T-helper 17 cell (primary cell): ENCODE measurements around the gene DOCK4. TPM values are rescaled to one million over a fixed set of nuclear protein-coding genes. Genes with fewer than 3 reads are reported as not detected.

ENCODE experiments used
- ATAC-seq: fragments of 150-1000 bp; cut with Tn5 transposase; 2 replicates; pipeline ENCODE4 v1.10.0; 2021; ENCODE audit warnings: mild to moderate bottlenecking, moderate library complexity
- DNase-seq, 3 donors: peaks; one replicate each; pipeline versions ENCODE4 v3.0.0 to v3.0.0-alpha.2; 2020 to 2021
- H3K9me3 ChIP-seq: one replicate; pipeline ENCODE4 v1.7.0; 2013; ENCODE audit warnings: low read length, mild to moderate bottlenecking; ENCODE audit not compliant: control insufficient read depth, poor library complexity, severe bottlenecking
- H3K27ac Mint-ChIP-seq: one replicate; pipeline ENCODE4 v1.8.0; 2022; ENCODE audit warnings: mild to moderate bottlenecking, moderate library complexity, mixed read lengths
- H3K27me3 Mint-ChIP-seq: one replicate; pipeline ENCODE4 v1.8.0; 2022; ENCODE audit warnings: mixed read lengths
- H3K36me3 Mint-ChIP-seq: one replicate; pipeline ENCODE4 v1.8.0; 2022; ENCODE audit warnings: low read depth, mixed read lengths
- H3K4me1 Mint-ChIP-seq: one replicate; pipeline ENCODE4 v1.8.0; 2022; ENCODE audit warnings: mild to moderate bottlenecking, mixed read lengths
- H3K4me3 Mint-ChIP-seq: one replicate; pipeline ENCODE4 v1.8.0; 2022; ENCODE audit warnings: mild to moderate bottlenecking, moderate library complexity, mixed read lengths
- total RNA-seq, 4 donors: library from RNA in 2 of 4; stranded (reverse) in 2 of 4; gene quantifications; one replicate each; pipeline ENCODE4 v1.2.3 and lab custom pipeline; 2022 to 2026

DOCK4 gene
- total RNA-seq, 2 donors from 2014 or later: 0.18 to 0.57 TPM

GRCh38 chr7:111832174-111832573, 374.0 kb downstream of the DOCK4 start:
- Mint-ChIP-seq H3K4me3 (no peak overlapping the region), H3K27me3 (no peaks in the 10 kb centered on the region), H3K4me1 (no peaks in the 10 kb centered on the region), H3K27ac (no peak overlapping the region), H3K36me3 (no peaks in the 10 kb centered on the region)
- ATAC-seq: no peak
- H3K9me3 ChIP-seq: no peaks in the 10 kb centered on the region
- no peak for DNase-seq

GRCh38 chr7:111829221-111829620, 377.0 kb downstream of the DOCK4 start:
- Mint-ChIP-seq H3K4me3 (no peak overlapping the region), H3K4me1 (no peaks in the 10 kb centered on the region), H3K27ac (no peak overlapping the region), H3K27me3 (no peaks in the 10 kb centered on the region), H3K36me3 (no peaks in the 10 kb centered on the region)
- no peak for ATAC-seq
- no peak for DNase-seq
- no peaks in the 10 kb centered on the region for H3K9me3 ChIP-seq

GRCh38 chr7:111827863-111828504, 378.2 kb downstream of the DOCK4 start:
- H3K4me3 Mint-ChIP-seq: no peak overlapping the region
- H3K9me3 ChIP-seq: no peaks in the 10 kb centered on the region
- no peaks in the 10 kb centered on the region for H3K27me3 Mint-ChIP-seq
- H3K4me1 Mint-ChIP-seq: no peaks in the 10 kb centered on the region
- no peak for DNase-seq
- no peak overlapping the region for H3K27ac Mint-ChIP-seq
- no peak for ATAC-seq
- no peaks in the 10 kb centered on the region for H3K36me3 Mint-ChIP-seq

GRCh38 chr7:111825046-111825445, 381.2 kb downstream of the DOCK4 start:
- H3K9me3 ChIP-seq: no peaks in the 10 kb centered on the region
- no peak overlapping the region for H3K27ac Mint-ChIP-seq
- DNase-seq (no peak), ATAC-seq (no peak)
- H3K36me3 Mint-ChIP-seq: no peaks in the 10 kb centered on the region
- peaks cover 6% of the 10 kb centered on the region for H3K27me3 Mint-ChIP-seq
- no peak overlapping the region for H3K4me3 Mint-ChIP-seq
- no peaks in the 10 kb centered on the region for H3K4me1 Mint-ChIP-seq

GRCh38 chr7:111823826-111824225, 382.4 kb downstream of the DOCK4 start:
- Mint-ChIP-seq H3K27me3 (peaks cover 6% of the 10 kb centered on the region), H3K4me3 (no peak overlapping the region), H3K27ac (no peak overlapping the region), H3K4me1 (no peaks in the 10 kb centered on the region), H3K36me3 (no peaks in the 10 kb centered on the region)
- no peaks in the 10 kb centered on the region for H3K9me3 ChIP-seq
- DNase-seq: no peak
- ATAC-seq: no peak

GRCh38 chr7:111821046-111821445, 385.2 kb downstream of the DOCK4 start:
- H3K4me3 Mint-ChIP-seq: no peak overlapping the region
- no peaks in the 10 kb centered on the region for H3K4me1 Mint-ChIP-seq
- H3K9me3 ChIP-seq: no peaks in the 10 kb centered on the region
- no peaks in the 10 kb centered on the region for H3K36me3 Mint-ChIP-seq
- ATAC-seq (no peak), DNase-seq (no peak)
- H3K27ac Mint-ChIP-seq: no peak overlapping the region
- H3K27me3 Mint-ChIP-seq: peaks cover 6% of the 10 kb centered on the region

GRCh38 chr7:111820621-111821020, 385.6 kb downstream of the DOCK4 start:
- Mint-ChIP-seq H3K27ac (no peak overlapping the region), H3K4me3 (no peak overlapping the region), H3K4me1 (no peaks in the 10 kb centered on the region), H3K36me3 (no peaks in the 10 kb centered on the region), H3K27me3 (peaks cover 6% of the 10 kb centered on the region)
- no peak for ATAC-seq
- DNase-seq: no peak
- no peaks in the 10 kb centered on the region for H3K9me3 ChIP-seq

GRCh38 chr7:111820121-111820520, 386.1 kb downstream of the DOCK4 start:
- no peak overlapping the region for H3K4me3 Mint-ChIP-seq
- H3K9me3 ChIP-seq: no peaks in the 10 kb centered on the region
- no peaks in the 10 kb centered on the region for H3K4me1 Mint-ChIP-seq
- H3K27me3 Mint-ChIP-seq: peaks cover 6% of the 10 kb centered on the region
- no peak overlapping the region for H3K27ac Mint-ChIP-seq
- no peak for DNase-seq
- H3K36me3 Mint-ChIP-seq: no peaks in the 10 kb centered on the region
- no peak for ATAC-seq

- Mint-ChIP-seq H3K27ac (no peak overlapping the region), H3K27me3 (no peaks in the 10 kb centered on the region), H3K4me1 (no peaks in the 10 kb centered on the region), H3K36me3 (no peaks in the 10 kb centered on the region), H3K4me3 (no peak overlapping the region)
- DNase-seq (no peak), ATAC-seq (no peak)
- H3K9me3 ChIP-seq: no peaks in the 10 kb centered on the region
Observed at GRCh38 chr7:111815354-111815753, 390.8 kb downstream of the DOCK4 start.

- no peaks in the 10 kb centered on the region for H3K27me3 Mint-ChIP-seq
- ATAC-seq: no peak
- no peaks in the 10 kb centered on the region for H3K4me1 Mint-ChIP-seq
- H3K27ac Mint-ChIP-seq: no peak overlapping the region
- H3K9me3 ChIP-seq: no peaks in the 10 kb centered on the region
- H3K4me3 Mint-ChIP-seq: no peak overlapping the region
- no peaks in the 10 kb centered on the region for H3K36me3 Mint-ChIP-seq
- DNase-seq: no peak
Observed at GRCh38 chr7:111813306-111813705, 392.9 kb downstream of the DOCK4 start.

- Mint-ChIP-seq H3K36me3 (no peaks in the 10 kb centered on the region), H3K27me3 (no peaks in the 10 kb centered on the region), H3K4me1 (no peaks in the 10 kb centered on the region), H3K27ac (no peak overlapping the region), H3K4me3 (no peak overlapping the region)
- DNase-seq: no peak
- no peak for ATAC-seq
- no peaks in the 10 kb centered on the region for H3K9me3 ChIP-seq
Observed at GRCh38 chr7:111806232-111806631, 400.0 kb downstream of the DOCK4 start.

- Mint-ChIP-seq H3K27ac (no peak overlapping the region), H3K4me3 (no peak overlapping the region), H3K36me3 (no peaks in the 10 kb centered on the region), H3K27me3 (no peaks in the 10 kb centered on the region), H3K4me1 (no peaks in the 10 kb centered on the region)
- no peak for ATAC-seq
- H3K9me3 ChIP-seq: no peaks in the 10 kb centered on the region
- no peak for DNase-seq
Observed at GRCh38 chr7:111803015-111803758, 403.0 kb downstream of the DOCK4 start.

GRCh38 chr7:111802194-111802772, 403.9 kb downstream of the DOCK4 start:
- DNase-seq (no peak), ATAC-seq (no peak)
- Mint-ChIP-seq H3K4me1 (no peaks in the 10 kb centered on the region), H3K27me3 (no peaks in the 10 kb centered on the region), H3K27ac (no peak overlapping the region), H3K36me3 (no peaks in the 10 kb centered on the region), H3K4me3 (no peak overlapping the region)
- no peaks in the 10 kb centered on the region for H3K9me3 ChIP-seq

GRCh38 chr7:111801277-111801676, 404.9 kb downstream of the DOCK4 start:
- Mint-ChIP-seq H3K27ac (no peak overlapping the region), H3K4me1 (no peaks in the 10 kb centered on the region), H3K36me3 (no peaks in the 10 kb centered on the region), H3K4me3 (no peak overlapping the region), H3K27me3 (no peaks in the 10 kb centered on the region)
- no peak for DNase-seq
- no peaks in the 10 kb centered on the region for H3K9me3 ChIP-seq
- ATAC-seq: no peak
